ENCODE measurements around the gene KCNK10.

The KCNK10 gene

DNA sequence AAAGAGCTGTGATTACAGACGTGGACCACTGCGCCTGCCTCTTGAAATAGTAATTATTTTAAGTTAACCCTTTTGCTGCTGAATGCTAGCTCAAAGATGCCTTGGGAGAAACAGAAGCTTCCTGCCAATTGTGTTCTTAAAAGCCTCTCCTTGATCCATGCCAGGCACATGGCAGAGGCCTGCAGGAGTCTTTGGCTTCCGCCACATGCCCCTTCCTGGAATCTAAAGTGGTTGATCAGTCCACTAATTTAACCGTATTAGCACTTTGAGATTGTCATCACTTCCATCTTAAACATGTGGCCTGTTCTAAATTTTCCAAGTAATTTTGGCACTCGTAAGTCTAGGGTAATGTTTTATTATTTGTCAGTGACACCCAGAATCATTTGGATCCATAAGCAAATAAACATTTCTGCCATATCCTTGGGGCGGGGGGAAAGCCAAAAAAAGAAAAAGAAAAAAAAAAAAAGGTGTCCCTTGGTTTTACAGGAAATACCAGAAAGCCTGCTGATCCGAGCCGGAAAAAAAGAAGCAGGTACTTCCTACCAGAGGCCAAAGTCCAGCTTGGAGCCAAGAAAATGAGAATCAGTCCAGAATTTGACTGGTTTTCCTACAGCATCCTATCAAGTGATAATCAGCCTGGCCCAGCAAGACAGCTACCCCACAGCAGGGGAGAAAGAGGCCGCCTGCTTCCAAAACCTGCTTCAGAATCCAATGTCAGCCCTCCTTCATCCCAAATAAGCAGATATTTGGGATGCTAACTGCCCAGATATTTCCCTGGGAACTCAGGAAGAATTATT, 104.8 kb downstream of the KCNK10 start:
- no peak for DNase-seq

DNA sequence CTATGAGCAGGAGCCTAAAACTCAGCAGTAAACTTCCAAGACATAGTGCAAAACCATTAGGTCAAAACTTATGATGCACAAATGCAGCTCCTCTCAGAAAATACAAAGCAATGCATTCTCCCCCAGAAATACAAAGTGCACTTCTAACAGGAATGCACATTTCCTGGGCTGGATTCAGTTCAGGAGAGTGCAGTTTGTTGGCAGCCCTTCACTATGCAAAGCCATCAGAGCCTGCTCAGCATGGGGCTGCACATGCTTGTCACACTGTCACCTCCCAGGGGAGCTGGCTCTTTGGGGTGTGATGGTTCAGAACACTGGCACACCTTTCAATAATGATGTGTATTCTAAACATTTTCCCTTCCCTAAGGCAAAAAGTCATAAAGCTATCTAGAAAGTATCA, 110.4 kb downstream of the KCNK10 start:
- no peak for DNase-seq

DNA sequence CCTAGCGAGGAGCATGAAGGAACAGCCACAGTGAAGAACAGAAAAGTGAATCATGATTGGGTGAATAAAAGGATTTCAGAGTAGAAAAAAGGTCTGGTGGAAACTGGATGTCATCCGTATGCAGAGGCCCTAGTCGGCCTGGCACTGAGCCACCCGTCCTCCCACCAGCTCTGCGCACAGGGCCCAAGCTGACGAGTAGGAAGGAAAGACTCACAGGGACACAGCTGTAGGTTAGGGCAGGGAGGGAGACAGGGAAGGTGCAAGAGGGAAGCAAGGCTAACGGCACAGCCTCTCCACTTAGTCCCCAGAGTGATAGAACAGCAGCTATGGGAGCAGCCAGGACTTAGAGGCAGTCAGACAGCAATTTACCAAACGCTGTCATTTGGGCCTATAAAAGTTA, 112.6 kb downstream of the KCNK10 start:
- DNase-seq: no peak

DNA sequence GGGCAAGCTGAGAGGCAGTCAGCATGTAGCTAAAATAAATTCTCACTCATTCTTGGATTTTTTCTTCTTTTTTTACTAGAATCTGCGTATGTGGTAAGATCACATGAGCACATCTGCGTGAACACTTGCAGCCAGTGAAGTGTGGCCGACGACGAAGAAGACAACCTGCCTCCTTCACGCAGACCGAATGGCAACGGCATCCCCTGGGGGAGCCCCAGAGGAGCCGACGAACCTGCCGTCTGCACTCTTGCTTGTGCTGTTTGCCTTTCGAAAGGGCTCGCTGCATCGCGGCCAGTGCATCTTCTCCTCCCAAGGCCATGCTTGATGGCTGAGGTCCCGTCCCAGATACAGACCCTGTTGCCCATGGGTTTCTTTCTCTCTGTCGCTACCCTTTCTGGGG, 113.8 kb downstream of the KCNK10 start:
- DNase-seq: no peak

DNA sequence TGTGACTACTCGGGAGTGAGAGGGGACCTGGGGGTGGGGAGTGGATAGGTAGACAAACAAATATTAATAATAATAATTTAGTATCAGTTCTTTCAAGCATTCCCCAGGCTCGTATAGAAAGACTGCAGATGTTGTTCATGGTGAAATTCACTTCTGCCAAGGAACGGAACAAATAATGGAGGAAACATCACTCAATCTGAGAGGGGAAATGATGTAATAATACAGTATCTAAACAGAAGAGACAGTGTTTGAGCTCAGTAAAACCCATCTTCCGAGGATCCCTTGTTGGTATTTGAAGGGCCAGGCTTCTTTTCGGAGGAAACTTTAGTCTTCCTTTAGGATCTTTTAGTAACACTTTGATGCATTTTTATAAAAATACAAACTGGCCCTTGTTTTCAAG, 114.2 kb downstream of the KCNK10 start:
- DNase-seq: no peak

DNA sequence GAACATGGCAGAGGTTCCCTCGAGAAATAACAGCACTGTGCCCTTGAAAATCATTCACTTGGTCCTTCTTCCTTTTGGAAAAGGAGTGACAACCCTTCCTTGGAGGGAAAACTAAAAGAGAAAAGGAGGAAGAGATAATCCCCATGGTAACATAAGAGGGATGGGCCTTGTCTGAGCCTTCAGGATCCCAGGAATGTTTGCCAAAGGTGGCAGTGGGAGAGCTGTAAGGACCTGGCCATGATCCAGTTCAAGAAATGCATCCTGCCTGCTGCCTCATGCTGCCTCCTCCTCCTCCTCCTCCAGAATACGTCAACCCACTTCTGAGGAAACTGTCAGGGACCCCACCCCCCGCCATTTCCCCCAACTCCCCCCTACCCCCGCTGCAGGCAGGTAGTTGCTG, 118.8 kb downstream of the KCNK10 start:
- no peak for DNase-seq

DNA sequence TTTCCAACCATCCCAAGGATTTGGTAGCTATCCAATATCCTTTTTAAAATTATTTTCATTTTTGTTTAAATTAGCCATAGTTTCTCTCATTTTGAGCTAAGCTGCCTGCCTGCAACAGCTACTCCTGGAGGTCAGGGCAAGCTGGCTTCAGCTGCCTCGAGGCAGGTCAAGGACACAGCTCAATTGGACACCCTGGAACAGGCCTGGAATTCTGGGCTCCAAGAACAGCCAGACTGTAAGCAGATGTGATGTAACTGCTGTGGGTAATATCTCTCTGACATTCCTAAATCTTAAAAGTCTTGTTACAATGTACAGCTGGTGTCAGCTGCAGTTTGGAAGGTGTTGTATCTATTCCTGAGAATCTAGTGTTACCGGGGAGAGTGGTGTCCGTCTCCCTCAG, 119.8 kb downstream of the KCNK10 start:
- no peak for DNase-seq

DNA sequence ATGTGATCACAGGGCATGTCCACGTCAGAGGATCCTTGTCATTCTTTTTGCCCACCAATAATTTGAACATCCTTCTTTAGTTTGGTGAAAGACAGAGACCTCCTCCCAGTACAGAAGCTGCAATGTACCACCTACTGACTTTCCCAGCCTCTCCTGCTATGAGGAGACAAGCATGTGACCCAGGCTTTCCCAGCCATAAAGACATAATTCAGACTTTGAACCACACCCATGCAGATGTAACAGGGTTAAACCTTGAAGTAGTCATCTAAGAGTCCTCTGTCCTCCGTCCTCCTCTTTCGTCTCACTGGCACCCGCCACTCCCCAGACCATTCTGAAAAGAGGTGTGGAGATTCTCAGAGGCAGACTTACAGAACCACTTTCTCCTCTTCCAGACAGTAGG, 120.8 kb downstream of the KCNK10 start:
- DNase-seq: no peak

DNA sequence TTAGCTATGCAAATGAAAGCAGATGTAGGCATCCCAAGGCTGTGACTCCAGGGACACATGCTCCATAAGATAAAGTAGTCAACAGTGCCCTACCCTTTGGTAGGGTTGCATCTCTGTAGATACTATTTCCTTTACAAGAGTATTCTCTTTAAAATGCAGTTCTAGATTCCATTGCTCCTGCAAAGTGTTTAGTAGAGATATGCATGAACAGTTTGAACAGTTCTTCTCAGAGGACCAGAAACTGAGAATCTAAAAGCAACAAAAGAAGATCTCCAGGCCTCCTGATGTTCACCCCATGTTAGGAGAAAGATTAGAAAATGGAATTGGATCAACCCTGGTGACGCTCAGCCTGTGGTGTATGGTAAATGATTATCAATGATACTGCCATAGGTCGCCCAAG, 121.2 kb downstream of the KCNK10 start:
- DNase-seq: no peak

DNA sequence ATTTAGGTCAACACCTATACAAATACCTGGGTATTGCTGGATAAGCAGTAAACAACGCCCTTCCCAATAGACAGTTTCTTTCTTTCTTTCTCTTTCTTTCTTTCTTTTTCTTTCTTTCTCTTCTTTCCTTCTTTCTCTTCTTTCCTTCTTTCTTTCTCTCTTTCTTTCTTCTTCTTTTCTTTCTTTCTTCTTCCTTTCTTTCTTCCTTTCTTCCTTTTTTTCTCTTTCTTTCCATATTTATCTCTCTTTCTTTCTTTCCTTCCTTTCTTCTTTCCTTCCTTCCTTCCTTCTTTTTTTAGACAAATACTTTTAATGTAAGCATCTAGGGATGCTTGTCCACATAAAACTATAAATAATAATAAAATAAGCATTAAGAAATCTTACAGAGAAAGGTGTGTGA, 123.2 kb downstream of the KCNK10 start:
- no peak for DNase-seq

DNA sequence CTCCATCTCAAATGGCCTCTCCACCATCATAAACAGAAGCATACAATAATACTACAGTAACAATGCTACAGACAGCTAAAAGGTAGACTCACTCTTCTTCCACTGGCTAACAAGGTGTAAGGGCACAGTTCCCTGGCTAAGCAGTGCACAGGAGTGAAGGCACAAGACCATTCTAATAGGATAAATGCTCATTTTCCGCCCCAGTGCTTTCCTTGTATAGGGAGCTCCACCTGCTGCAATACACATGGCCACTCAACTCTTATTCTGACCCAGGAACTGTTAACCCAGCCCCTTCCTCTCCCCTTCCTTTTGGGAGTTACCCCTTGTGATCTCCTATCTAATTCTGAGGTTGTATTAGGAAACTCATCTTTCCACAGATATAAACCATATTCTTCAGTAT, 124.6 kb downstream of the KCNK10 start:
- no peak for DNase-seq

DNA sequence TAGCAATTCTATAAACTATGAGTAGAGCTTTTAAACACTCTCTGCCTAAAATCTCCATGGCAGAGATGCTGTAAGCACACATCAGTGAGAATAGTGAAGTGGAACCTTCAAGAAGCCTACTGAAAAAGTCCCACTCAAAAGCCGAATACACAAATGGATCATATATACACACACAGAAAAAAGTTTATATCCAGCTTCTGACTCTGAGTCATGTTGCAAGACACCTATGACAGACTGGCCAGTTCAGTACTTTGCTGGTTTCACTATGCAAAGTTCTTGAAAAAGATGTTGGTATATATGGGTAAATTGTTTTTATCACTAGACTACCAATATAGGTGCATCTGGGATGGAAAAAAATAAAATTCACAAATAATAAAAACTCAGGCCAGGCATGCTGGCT, 126.1 kb downstream of the KCNK10 start:
- no peak for DNase-seq

DNA sequence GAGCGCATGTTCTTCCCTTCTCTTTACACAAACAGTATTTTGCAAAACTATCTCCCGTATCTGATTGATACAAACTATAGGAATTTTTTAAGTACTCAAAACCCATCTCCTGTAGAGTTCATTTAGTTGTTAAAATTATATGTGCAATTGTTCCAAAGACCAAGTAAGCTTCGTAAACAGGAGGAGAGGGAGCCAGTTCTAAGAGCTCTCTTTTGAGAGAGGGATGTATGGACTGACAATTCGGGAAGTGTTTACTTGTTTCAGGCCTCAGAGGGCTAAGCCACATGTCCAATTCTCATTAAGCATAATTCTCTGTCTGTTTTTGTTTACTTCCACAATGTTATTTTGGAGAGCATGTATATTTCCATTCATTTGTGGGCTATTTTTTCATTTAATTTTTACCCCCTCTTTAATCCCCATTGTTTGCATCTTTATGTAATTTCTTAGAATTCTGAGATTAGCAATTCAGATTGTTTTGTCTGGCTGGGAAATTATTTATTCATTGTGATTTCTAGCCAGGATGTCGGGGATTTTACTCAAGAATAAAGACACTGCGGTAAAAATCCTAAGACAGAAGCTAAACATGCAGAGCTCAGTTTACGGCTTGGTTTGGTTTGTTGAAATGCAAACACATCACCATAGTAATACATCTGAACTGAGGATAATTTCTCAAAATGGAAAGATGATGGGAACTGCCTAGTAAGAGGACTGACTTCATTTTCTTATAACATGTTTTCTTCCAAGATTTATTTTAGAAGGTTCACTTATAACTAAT, 126.8 kb downstream of the KCNK10 start:
- DNase-seq: no peak

DNA sequence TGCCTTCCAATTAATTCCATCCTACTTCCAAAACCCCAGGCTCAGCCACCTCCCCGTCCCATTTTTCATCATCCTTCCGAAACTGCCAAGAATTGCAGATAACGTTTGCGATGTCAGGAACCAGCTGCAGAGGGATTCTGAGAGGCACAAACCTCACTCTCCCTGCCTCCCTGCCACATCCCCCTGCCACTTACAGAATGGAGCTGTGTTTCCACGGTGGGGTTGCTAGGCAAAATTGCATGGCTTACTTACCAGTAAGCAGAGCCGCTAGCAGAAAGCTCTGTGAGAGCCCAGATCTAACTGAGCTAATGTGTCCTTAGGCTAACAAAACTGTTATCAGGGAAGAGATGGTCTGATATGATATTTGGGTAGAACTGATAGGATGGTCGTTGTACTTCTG, 127.4 kb downstream of the KCNK10 start:
- no peak for DNase-seq

DNA sequence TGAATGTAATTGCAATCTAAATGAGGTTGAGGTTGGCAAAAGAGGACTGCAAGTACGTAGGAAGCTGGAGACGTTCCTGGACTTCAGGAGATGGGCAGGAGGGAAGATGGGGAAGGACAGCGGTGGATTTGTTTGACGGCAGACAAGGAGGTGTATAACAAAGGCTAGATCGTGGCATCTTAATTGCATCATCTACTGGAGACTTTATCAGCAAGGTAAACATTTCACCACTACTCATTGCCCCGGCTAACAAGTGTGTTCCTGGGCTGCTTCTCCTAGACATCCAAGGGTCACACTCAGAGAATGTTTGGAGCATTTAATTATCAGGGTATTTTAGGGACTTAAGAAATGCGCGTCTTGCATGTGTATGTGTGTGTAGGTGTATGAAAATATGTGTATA, 128.5 kb downstream of the KCNK10 start:
- DNase-seq: no peak

DNA sequence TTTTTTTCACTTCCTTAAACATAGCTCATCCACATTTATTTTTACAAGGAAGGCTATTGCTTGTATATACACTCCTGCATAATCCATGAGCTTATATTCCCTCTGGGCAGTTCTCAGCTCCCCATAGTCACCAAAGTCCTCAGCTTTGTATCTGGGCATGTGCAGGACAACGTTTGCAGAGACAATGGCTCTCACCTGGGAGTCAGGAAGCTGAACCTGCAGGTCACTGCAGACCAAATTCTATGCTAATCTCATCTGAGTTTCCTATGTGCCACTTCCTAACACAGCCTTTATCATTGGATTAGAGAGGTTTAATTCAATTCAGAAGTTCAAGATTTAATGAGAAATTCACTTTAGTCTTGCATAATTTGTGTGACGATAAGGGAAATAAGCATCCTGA, 131.5 kb downstream of the KCNK10 start:
- no peak for DNase-seq

DNA sequence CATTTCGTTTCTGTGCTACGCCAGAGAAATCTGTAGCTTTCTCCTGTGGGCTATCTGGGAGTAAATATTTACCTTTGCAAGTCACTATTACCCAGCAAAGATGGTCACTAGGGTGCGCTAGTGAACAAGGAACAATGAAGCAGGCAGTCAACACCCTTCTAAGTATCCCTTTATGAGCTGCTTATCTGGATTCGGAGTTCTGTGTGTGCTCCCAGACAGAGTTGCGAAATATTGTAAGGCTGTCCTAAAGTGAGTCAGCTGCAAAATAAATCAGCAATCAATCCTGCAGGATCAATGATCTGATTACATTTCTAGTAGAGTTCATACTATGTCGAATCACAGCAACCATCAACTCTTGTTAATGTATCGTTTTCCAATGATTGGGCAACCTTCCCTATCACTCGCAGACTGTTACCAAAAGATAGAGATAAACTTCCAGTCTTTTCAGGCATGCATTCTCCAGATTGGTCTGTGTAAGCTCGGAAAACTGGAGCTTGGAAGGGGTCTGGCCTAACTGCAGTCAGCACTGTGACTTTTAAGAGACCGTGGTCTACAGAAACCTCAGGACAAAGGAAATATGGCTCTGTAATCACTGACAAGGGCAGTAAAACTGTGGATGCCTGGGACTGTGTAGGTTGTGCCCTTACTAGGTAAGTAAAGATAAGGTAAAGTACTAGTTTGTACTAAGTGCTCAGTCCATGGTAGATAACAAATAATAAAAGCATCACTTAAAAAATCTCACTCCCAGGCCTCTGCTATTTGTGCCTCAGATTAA, 133.5 kb downstream of the KCNK10 start:
- peak; percentile 74 for DNase-seq

DNA sequence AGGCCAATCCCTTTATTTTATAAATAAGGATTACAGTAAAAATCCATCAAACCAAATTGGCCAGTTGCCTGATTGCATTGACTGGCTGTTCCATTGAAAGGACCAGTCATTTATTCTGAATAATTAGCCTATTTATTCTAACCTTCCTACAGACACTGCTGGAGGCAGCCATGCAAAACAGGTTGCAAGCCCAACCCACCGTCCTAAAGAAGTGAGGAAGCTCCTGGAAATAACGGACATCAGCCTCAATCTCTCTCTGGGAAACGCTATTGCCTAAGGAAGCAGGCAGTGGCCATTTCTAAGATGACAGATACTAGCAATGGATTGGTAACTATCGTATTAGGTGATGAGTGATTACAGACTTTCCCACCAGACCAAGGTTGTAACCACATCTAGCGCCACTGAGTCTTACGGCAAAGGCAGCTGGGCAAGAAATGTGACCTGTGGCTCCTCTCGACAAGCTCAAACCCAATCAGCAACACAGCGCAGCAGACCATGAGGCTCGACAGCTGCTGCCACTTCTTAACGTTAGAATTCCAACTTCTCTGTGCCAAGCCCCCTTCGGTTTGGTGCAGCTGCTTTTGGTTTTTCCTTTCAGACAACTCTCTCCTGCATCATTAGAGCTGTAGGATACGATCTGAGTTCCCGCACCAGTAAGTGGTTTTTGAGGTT, 134.2 kb downstream of the KCNK10 start:
- no peak for DNase-seq

DNA sequence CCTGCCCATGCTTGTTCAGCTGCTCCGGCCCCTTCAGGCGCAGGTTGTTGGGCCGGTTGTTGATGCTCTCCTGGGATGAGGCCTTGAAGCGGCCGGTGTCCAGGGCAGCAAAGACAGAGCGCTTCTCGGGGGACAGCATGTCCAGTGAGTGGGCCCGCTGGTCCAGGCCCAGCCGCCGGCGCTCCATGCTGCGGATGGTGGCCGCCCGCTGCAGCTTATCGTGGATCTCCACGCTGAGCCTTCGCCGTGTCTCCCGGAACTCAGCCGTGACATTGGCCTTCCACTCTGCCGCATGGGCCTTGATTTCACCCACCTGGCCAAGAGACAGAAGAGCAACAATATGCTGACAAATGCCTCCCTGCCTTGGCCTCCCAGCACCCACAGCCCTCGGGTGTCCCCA, 137.2 kb downstream of the KCNK10 start:
- no peak for DNase-seq

DNA sequence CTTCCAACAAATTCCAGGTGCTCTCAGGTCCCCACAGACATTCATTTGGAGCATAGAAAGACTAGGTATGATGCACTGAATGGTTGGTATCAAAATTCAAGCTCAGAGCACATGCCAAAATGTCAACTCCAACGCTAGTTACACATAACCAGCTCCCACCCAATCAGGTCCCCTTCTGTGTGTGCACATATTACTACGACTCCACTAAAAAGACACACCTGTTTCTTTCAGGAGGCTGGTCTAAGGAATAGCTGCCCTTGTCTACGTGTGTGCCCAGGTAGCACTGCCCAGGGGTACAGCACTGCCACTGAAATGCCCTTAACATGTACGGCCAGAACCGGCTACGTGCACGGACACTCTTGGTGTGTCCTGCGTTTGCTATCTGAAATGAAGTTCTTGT, 138.1 kb downstream of the KCNK10 start:
- DNase-seq: no peak

DNA sequence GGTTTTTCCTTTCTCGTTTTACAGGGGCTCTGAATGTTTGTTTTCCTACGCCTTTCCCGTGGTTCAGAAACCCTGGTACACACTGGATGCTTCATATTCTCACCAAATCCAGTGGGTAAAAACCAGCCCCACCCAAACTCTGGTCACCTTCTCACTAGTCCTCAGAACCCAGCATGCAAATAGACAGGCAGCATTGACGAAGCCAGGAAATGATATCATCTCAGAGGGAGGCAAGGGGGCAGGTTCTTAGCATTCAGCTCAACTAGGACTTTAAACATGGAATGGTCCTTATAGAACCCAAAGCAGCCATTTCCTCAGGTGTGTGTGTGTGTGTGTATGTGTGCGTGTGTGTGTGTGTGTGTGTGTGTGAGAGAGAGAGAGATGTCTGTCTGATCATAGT, 142.0 kb downstream of the KCNK10 start:
- no peak for DNase-seq

DNA sequence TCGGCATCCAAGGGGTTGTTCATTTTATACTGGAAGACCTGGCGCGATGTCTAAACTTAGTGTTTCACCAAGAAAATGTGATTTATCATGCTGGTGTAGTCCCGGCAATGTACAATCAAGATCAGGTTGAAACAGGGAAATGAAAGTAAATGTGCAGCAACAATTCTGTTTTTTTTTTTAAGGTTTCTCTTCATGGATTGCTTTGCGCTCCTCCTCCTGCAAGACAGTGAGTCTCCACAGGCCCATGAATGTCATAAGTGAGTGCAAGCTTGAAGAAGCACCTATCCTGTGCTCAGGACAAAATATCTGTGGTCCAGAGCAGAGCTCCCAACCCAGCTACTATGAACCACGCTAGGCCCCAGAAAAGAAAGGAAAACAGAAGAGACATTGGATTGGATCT, 143.4 kb downstream of the KCNK10 start:
- DNase-seq: no peak

DNA sequence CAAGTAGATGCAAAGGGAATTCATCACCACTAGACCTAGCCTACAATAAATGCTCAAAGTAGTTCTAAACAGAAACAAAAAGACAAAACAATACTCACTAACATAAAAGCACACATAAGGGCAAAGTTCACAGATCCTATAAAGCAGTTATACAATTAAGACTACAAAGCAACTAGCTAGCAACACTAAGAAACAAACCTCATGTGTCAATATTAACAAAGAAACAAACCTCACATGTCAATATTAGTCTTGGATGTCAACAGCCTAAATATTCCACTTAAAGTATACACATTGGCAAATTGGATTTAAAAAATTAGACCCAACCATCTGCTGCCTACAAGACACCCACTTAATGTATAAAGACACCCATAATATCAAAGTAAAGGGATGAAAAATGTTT, 152.7 kb downstream of the KCNK10 start:
- no peak for DNase-seq

Measured in stimulated activated CD4-positive, alpha-beta T cell treated with anti-CD3 and anti-CD28 coated beads, Interleukin-15, amount 100 ng/mL, for 24 hours (primary cell).